Activated CD8-positive, alpha-beta memory T cell treated with anti-CD3 and anti-CD28 coated beads, Interleukin-2, amount 10 ng/mL, durations not matched to agents 7 days and 5 days (primary cell): Measurements from ENCODE around the gene HSPG2. TPM values are rescaled to one million over a fixed set of nuclear protein-coding genes. Genes with fewer than 3 reads are reported as not detected.

Experiments used
- ATAC-seq: fragments of 150-1000 bp; cut with Tn5 transposase; one replicate; pipeline ENCODE4 v1.10.0; 2021; ENCODE audit warnings: moderate library complexity
- CTCF ChIA-PET: fragments of 350-600 bp; sonication (Branson Sonifier 250); formaldehyde crosslinking; loops from one replicate; lab custom pipeline; 2021; ENCODE audit warnings: antibody characterized with exemption; lab: Charles Lee
- DNase-seq: peaks from one replicate; pipeline ENCODE4 v3.0.0-alpha.2; 2020
- H3K27ac Mint-ChIP-seq: one replicate; pipeline ENCODE4 v1.8.0; 2021; ENCODE audit warnings: mild to moderate bottlenecking, mixed read lengths
- H3K27me3 Mint-ChIP-seq: one replicate; pipeline ENCODE4 v1.8.0; 2021; ENCODE audit warnings: mixed read lengths
- H3K36me3 Mint-ChIP-seq: one replicate; pipeline ENCODE4 v1.8.0; 2021; ENCODE audit warnings: mild to moderate bottlenecking, mixed read lengths
- H3K4me1 Mint-ChIP-seq: one replicate; pipeline ENCODE4 v1.8.0; 2021; ENCODE audit warnings: mixed read lengths
- H3K4me3 Mint-ChIP-seq: one replicate; pipeline ENCODE4 v1.8.0; 2021; ENCODE audit warnings: mild to moderate bottlenecking, moderate library complexity, mixed read lengths
- H3K9me3 Mint-ChIP-seq: one replicate; pipeline ENCODE4 v1.8.0; 2022; ENCODE audit warnings: low read depth, mixed read lengths
- total RNA-seq, 2 experiments: library from RNA; stranded (reverse); gene quantifications; one replicate each; pipeline ENCODE4 v1.2.3, GENCODE V29; 2021

Gene HSPG2
- total RNA-seq, 2 experiments from 2014 or later: 1.0 to 2.5 TPM

GRCh38 chr1:21875621-21876063 lies 61.5 kb downstream of the HSPG2 start:
- Mint-ChIP-seq H3K36me3 (no peaks in the 10 kb centered on the region), H3K4me3 (no peak overlapping the region)
- ATAC-seq: no peak

DNA sequence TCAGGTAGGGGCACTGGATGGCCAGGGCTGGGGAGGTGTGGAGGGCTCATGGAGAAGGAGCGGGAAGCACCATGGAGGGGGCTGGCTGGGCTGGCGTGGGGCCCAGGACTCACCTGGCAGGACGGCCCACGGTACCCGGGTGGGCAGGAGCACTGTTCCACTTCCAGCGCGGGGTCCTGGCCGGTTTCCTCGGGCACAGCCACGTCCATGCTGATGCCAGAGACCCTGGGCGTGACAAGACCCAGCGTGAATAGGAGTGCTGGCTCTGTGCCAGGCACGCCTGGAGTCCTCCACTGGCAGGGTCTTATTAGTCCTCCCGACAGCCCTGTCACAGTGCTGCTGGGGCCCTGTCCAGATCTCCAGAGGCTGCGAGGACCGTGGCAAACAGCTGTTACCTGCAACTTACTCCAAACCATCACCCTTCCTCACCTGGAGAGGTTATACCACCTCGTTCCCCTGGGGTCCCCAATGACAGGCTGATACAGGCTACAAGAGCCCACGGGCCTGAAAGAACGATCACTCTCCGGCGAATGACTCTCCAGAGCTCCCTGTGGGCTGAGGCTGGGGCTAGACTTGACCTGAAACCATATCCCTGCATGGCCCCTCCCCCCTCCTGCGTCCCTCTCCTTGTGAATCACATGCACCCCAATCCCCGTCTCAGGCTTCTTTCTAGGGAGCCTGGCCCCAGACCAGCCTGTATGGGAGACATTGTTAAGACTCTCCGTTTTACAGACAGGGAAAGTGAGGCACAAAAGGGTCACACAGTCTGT lies 62.1 kb downstream of the HSPG2 start:
- CTCF ChIA-PET: no interaction called here
- Mint-ChIP-seq H3K27ac (no peak overlapping the region), H3K4me3 (no peak overlapping the region), H3K27me3 (no peaks in the 10 kb centered on the region), H3K4me1 (no peaks in the 10 kb centered on the region), H3K9me3 (no peaks in the 10 kb centered on the region), H3K36me3 (no peaks in the 10 kb centered on the region)
- ATAC-seq (no peak), DNase-seq (no peak)

More at GRCh38 chr1:21875621-21876063, 61.5 kb downstream of the HSPG2 start:
- Mint-ChIP-seq H3K9me3 (no peaks in the 10 kb centered on the region), H3K27ac (no peak overlapping the region), H3K4me1 (no peaks in the 10 kb centered on the region), H3K27me3 (no peaks in the 10 kb centered on the region)
- CTCF ChIA-PET: no interaction called here
- DNase-seq: no peak

DNA sequence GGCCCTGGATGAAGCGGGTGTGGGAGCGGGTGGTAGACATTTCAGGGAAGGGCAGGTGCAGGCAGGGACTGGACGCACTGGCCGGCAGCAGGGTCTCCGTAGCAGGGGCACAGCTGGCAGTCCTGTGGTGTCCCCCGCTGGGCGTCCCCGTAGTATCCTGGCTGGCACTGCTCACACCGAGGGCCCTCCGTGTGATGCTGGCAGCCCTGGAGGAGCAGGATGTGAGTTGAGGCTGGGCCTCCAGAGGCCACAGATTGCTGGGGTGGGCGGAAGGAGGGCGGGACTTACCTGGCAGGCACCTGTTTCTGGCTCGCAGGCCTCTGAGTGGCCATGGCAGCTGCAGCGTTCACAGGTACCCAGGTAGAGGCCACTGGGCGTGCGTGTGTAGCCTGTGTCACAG lies 62.8 kb downstream of the HSPG2 start:
- no peaks in the 10 kb centered on the region for H3K4me1 Mint-ChIP-seq
- H3K36me3 Mint-ChIP-seq: no peaks in the 10 kb centered on the region
- no peaks in the 10 kb centered on the region for H3K27me3 Mint-ChIP-seq
- H3K4me3 Mint-ChIP-seq: no peak overlapping the region
- CTCF ChIA-PET: no interaction called here
- no peaks in the 10 kb centered on the region for H3K9me3 Mint-ChIP-seq
- no peak overlapping the region for H3K27ac Mint-ChIP-seq
- no peak for ATAC-seq
- no peak for DNase-seq

GRCh38 chr1:21873761-21874160 lies 63.3 kb downstream of the HSPG2 start:
- no peak overlapping the region for H3K4me3 Mint-ChIP-seq
- H3K9me3 Mint-ChIP-seq: no peaks in the 10 kb centered on the region
- H3K27ac Mint-ChIP-seq: no peak overlapping the region
- H3K27me3 Mint-ChIP-seq: no peaks in the 10 kb centered on the region
- CTCF ChIA-PET: no interaction called here
- no peaks in the 10 kb centered on the region for H3K4me1 Mint-ChIP-seq
- DNase-seq: no peak
- no peaks in the 10 kb centered on the region for H3K36me3 Mint-ChIP-seq
- ATAC-seq: no peak

- no peak for ATAC-seq
- DNase-seq: no peak
- Mint-ChIP-seq H3K27ac (no peak overlapping the region), H3K4me1 (no peaks in the 10 kb centered on the region), H3K27me3 (no peaks in the 10 kb centered on the region), H3K4me3 (no peak overlapping the region), H3K36me3 (no peaks in the 10 kb centered on the region), H3K9me3 (no peaks in the 10 kb centered on the region)
- CTCF ChIA-PET: no interaction called here
Measured at GRCh38 chr1:21873174-21873573, 63.9 kb downstream of the HSPG2 start.

DNA sequence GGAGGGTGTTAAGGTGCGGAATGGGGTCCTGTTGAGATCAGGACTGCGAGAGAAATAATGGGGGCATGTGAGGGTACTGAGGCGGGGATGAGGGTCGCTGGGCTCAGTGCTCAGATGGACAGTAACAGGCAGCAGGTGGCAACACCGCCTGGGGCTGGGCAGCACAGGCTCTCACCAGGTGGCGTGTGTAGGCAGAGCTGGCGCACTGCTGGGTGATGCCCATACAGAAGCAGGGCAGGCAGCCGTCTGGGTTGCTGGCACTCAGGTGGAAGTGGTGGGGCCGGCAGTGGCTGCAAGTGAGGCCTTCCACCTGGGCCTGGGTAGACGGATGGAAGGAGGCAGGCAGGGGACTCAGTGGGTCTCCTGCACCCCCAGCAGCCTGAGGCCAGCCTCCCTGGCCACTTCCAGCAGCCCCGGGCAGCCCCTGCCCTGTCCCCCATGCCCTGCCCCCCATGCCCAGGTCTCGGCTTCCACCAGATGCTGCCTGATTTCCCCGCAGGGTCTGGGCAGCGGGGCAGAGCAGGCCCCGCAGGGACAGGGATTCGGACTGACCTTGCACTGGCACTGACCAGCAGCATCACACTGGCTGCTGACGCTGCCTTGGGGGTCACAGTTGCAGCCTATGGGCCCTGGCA lies 64.5 kb downstream of the HSPG2 start:
- CTCF ChIA-PET: no interaction called here
- Mint-ChIP-seq H3K9me3 (no peaks in the 10 kb centered on the region), H3K4me1 (no peaks in the 10 kb centered on the region), H3K27me3 (no peaks in the 10 kb centered on the region), H3K4me3 (no peak overlapping the region), H3K36me3 (no peaks in the 10 kb centered on the region), H3K27ac (no peak overlapping the region)
- ATAC-seq: no peak
- no peak for DNase-seq

DNA sequence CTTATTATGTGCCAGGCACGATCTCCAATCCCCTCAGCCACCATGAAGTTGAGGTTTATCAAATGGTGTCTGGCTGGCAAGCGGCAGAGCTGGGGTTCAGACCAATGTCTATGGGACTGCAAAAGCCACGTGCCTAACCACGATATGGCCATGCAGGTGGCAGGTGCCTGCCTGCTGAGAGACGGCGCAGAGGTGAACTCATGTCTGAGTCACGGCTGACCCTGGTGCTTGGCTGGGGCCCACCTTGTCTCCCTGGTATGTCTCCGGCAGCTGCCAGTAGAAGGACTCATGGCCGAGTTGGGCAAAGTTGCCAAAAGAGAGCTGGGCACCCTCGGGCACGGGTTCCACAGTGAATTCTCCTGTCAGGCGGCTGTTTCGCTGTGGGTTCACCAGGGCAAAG lies 65.2 kb downstream of the HSPG2 start:
- Mint-ChIP-seq H3K27me3 (no peaks in the 10 kb centered on the region), H3K36me3 (no peaks in the 10 kb centered on the region), H3K9me3 (no peaks in the 10 kb centered on the region), H3K4me1 (no peaks in the 10 kb centered on the region), H3K27ac (no peak overlapping the region), H3K4me3 (no peak overlapping the region)
- ATAC-seq (no peak), DNase-seq (no peak)
- CTCF ChIA-PET: no interaction called here

DNA sequence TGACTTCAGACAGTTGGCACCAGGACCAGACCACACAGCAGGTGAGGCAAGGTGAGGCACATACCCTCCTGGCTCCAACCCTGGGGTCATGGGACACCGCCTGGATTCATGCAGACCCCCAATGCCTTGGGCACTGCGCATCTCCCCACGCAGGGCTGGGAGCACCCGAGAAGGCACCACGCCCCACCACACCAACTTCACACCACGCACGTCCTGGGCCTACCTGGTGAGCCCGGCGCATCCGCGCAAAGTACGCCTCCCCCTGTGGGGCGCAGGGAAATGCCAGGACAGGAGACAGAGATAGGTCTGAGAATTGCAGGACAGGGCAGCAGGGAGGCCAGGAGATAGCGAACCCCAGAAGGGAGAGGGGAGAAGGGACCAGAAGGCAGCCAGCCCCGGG lies 66.5 kb downstream of the HSPG2 start:
- Mint-ChIP-seq H3K4me1 (peaks cover 3% of the 10 kb centered on the region), H3K9me3 (no peaks in the 10 kb centered on the region), H3K27ac (no peak overlapping the region), H3K36me3 (no peaks in the 10 kb centered on the region), H3K27me3 (no peaks in the 10 kb centered on the region), H3K4me3 (no peak overlapping the region)
- CTCF ChIA-PET: no interaction called here
- ATAC-seq (no peak), DNase-seq (no peak)

DNA sequence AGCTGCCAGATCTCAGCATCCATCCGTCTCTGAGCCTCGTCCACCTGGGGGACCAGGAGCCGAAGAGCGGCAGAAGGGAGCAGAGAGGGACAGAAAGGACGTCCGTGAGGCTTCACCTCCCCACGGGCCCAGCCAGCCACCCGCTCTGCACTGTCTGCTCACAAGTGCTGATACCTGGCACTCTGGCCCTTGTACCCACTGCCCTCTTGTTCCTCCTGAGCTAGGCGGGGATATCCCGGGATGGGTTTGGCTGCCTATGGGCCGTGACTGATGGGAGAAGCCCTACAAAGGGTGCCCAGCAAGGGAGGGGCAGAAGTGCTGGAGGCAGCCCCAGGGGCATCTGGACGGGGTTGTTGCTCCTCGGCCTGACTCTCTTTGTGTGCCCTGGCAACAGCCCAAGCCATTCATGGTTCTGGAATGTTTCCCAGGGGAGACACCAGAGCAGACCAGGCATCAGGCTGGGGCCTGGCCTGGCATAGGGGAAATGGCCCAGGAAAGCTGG lies 67.4 kb downstream of the HSPG2 start:
- Mint-ChIP-seq H3K4me1 (peaks cover 3% of the 10 kb centered on the region), H3K9me3 (no peaks in the 10 kb centered on the region), H3K27me3 (no peaks in the 10 kb centered on the region), H3K27ac (no peak overlapping the region), H3K36me3 (no peaks in the 10 kb centered on the region), H3K4me3 (no peak overlapping the region)
- DNase-seq: no peak
- CTCF ChIA-PET: interaction anchor here (1.2 kb wide), 1 partner anchor 13 kb away, joined by 3 read pairs; no protein-coding TSS in a partner anchor
- ATAC-seq: no peak

DNA sequence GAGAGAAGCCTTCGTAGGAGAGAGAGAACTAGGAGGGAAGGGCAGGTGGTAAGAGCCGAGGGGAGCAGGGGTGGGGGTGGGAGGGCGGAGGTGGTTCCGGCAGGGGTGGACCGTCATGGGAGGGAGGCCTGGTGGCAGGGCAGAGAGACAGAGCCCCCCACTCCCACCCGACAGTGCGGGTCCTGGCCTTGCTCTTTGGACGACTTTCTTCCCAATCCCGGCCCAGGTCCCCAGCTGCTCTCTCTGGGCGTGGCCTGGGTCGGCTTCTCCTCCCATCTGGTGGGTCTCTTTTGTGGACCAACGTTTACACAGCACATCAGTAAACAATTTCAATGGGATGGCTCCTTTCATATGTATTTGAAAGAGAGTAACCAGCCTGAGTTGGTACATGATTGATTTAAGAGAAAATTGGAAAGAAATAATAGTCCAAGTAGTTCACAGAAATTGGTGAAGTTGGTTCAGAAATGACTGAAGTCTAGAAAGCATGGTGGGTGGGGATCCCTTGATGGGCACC lies 68.1 kb downstream of the HSPG2 start:
- Mint-ChIP-seq H3K27me3 (no peaks in the 10 kb centered on the region), H3K36me3 (no peaks in the 10 kb centered on the region), H3K4me1 (peaks cover 3% of the 10 kb centered on the region), H3K4me3 (no peak overlapping the region), H3K27ac (no peak overlapping the region), H3K9me3 (no peaks in the 10 kb centered on the region)
- no peak for ATAC-seq
- no peak for DNase-seq
- CTCF ChIA-PET: interaction anchor here (1.2 kb wide), 1 partner anchor 13 kb away, joined by 3 read pairs; no protein-coding TSS in a partner anchor

DNA sequence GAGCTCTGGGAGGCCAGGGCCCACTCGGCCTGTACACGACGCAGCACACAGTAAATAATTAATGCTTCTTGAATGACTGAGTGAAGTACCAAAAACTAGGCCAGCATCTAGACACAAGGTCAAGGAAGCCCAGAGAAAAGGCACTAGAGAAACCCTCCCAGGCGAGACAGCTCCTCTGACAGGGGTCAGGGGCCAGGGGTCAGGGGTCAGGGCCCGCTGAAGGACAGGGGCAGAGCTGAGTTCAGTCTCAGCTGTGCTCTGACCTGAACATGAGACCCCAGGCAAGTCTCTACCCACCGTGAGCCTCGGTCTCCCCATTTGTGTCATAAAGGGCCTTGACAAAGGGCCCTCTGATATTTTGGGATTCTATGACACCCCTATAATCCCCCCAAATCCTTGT lies 68.6 kb downstream of the HSPG2 start:
- no peaks in the 10 kb centered on the region for H3K27me3 Mint-ChIP-seq
- CTCF ChIA-PET: interaction anchor here (1.2 kb wide), 1 partner anchor 14 kb away, joined by 3 read pairs; no protein-coding TSS in a partner anchor
- no peak for DNase-seq
- H3K27ac Mint-ChIP-seq: no peak overlapping the region
- no peaks in the 10 kb centered on the region for H3K36me3 Mint-ChIP-seq
- H3K9me3 Mint-ChIP-seq: no peaks in the 10 kb centered on the region
- no peak for ATAC-seq
- H3K4me1 Mint-ChIP-seq: peaks cover 3% of the 10 kb centered on the region
- no peak overlapping the region for H3K4me3 Mint-ChIP-seq

DNA sequence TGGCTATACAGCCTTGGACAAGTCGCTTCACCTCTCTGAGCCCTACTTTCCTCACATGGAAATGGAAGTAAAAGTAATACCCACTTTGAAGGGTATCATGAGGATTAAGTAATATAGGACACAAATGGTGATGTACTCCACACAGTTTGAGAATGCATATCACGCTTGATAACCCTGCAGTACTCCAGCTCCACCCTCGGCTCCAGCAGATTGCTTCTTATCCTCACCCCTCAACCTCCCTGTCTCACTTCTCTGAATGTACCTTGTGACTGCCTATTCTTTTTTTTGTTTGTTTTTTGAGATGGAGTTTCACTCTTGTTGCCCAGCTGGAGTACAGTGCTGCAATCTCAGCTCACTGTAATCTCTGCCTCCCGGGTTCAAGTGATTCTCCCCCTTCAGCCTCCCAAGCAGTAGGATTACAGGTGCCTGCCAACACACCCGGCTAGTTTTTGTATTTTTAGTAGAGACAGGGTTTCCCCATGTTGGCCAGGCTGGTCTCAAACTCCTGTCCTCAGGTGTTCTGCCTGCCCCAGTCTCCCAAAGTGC lies 69.6 kb downstream of the HSPG2 start:
- no peak overlapping the region for H3K4me3 Mint-ChIP-seq
- no peaks in the 10 kb centered on the region for H3K36me3 Mint-ChIP-seq
- no peak overlapping the region for H3K27ac Mint-ChIP-seq
- H3K9me3 Mint-ChIP-seq: no peaks in the 10 kb centered on the region
- DNase-seq (no peak), ATAC-seq (no peak)
- H3K27me3 Mint-ChIP-seq: no peaks in the 10 kb centered on the region
- H3K4me1 Mint-ChIP-seq: peaks cover 3% of the 10 kb centered on the region
- CTCF ChIA-PET: no interaction called here

GRCh38 chr1:21866707-21867043 lies 70.4 kb downstream of the HSPG2 start:
- Mint-ChIP-seq H3K36me3 (no peaks in the 10 kb centered on the region), H3K27ac (no peak overlapping the region), H3K9me3 (no peaks in the 10 kb centered on the region), H3K27me3 (no peaks in the 10 kb centered on the region), H3K4me3 (no peak overlapping the region), H3K4me1 (peaks cover 3% of the 10 kb centered on the region)
- DNase-seq (no peak), ATAC-seq (no peak)
- CTCF ChIA-PET: no interaction called here
